Esophagus muscularis mucosa (tissue), 4 donors: Measurements from ENCODE around the gene DECR2. TPM values are rescaled to one million over a fixed set of nuclear protein-coding genes. Genes with fewer than 3 reads are reported as not detected.
A peak's percentile ranks its signal among the peaks of the same experiment; 100 is the strongest.
"Not testable (repeated sequence)": the region's sequence is repeated elsewhere in the genome, so short reads cannot be mapped to it uniquely, and the experiment has no call there.

Experiments
- DNase-seq: peaks from one replicate; pipeline ENCODE4 v3.0.0-alpha.2; 2017; ENCODE audit errors: extremely low spot score
- H3K27ac ChIP-seq, 4 donors: fragments of 200-600 bp; sonication (generic); replicated peaks in 1 of 4; 1 replicate in 3 of 4; 2 replicates in 1 of 4; pipeline ENCODE4 v1.5.1; 2016 to 2019; ENCODE audit warnings: mild to moderate bottlenecking in 1 of 4
- H3K27me3 ChIP-seq, 4 donors: fragments of 200-600 bp; sonication (generic); one replicate each; pipeline versions ENCODE4 v1.5.1 to v1.6.0; 2016 to 2019
- H3K36me3 ChIP-seq, 4 donors: fragments of 200-600 bp; sonication (generic); one replicate each; pipeline ENCODE4 v1.5.1; 2016 to 2019
- H3K4me1 ChIP-seq, 4 donors: fragments of 200-600 bp; sonication (generic); one replicate each; pipeline ENCODE4 v1.5.1; 2016 to 2019
- H3K4me3 ChIP-seq, 4 donors: fragments of 200-600 bp; sonication (generic); 1 replicate in 2 of 4; 2 replicates in 2 of 4; pipeline ENCODE4 v1.5.1; 2016 to 2019; ENCODE audit warnings: mild to moderate bottlenecking in 4 of 4, moderate library complexity in 1 of 4
- H3K9me3 ChIP-seq, 4 donors: fragments of 200-600 bp; sonication (generic); 1 replicate in 3 of 4; 2 replicates in 1 of 4; pipeline ENCODE4 v1.5.1; 2016 to 2019
- CTCF ChIP-seq, 3 experiments: fragments of 200-600 bp in 2 of 3; fragments of 450-650 bp in 1 of 3; sonication (generic) in 2 of 3; IDR thresholded peaks; one replicate each; pipeline ENCODE4 v1.5.1; 2017 to 2019; ENCODE audit warnings: antibody characterized with exemption in 3 of 3, mild to moderate bottlenecking in 2 of 3, moderate library complexity in 1 of 3
- EP300 ChIP-seq: sonication (generic); formaldehyde crosslinking; IDR thresholded peaks from one replicate; pipeline ENCODE4 v1.6.1; 2017; ENCODE audit warnings: antibody characterized with exemption
- POLR2A ChIP-seq: fragments of 450-650 bp; IDR thresholded peaks from one replicate; pipeline ENCODE4 v1.6.1; 2017; ENCODE audit warnings: antibody characterized with exemption, moderate library complexity, mild to moderate bottlenecking, low read depth
- POLR2AphosphoS5 ChIP-seq, 2 donors: sonication (generic); formaldehyde crosslinking; IDR thresholded peaks; one replicate each; pipeline ENCODE4 v1.6.1; 2017; ENCODE audit warnings: antibody characterized with exemption in 2 of 2
- WGBS: methylation state at CpG from one replicate; pipeline ENCODE4 v1.1.5; 2018; 5-methylcytosine and 5-hydroxymethylcytosine counted together
- intact Hi-C: fragments of 100-400 bp; cut with DNase I; formaldehyde crosslinking; loops from one replicate; pipeline ENCODE4 v1.15.1; 2023
- total RNA-seq, 4 donors: library from RNA; depleted of rRNA; stranded (reverse); fragments of >200 nt; gene quantifications; one replicate each; pipeline versions ENCODE4 v1.1.0 to v1.2.1, GENCODE V29; 2016

Gene DECR2
- total RNA-seq, 4 donors from 2014 or later, result 11.8 to 18.3 (median 17.4) TPM

GRCh38 chr16:414395-415169 is 12.9 kb downstream of the DECR2 start:
- no peaks in the 10 kb centered on the region for H3K27me3 ChIP-seq
- no peaks in the 10 kb centered on the region for H3K4me1 ChIP-seq
- TF ChIP-seq POLR2A, result no peak
- no peak for TF ChIP-seq EP300
- no peak for TF ChIP-seq CTCF (IDR thresholded peaks at IDR 0.05)
- TF ChIP-seq POLR2AphosphoS5 (IDR thresholded peaks at IDR 0.05), result no peak
- H3K36me3 ChIP-seq, result peaks cover 0 to 31% (median 25%) of the 10 kb centered on the region in 4 donors
- intact Hi-C loops, result no loop called here
- no peaks in the 10 kb centered on the region for H3K9me3 ChIP-seq
- H3K4me3 ChIP-seq, result no peak overlapping the region
- H3K27ac ChIP-seq, result no peak overlapping the region
- no peak for DNase-seq
- 76% methylated on average over 19 of the region's 21 CpGs for WGBS

- H3K27ac ChIP-seq, H3K4me1 ChIP-seq, H3K9me3 ChIP-seq, H3K4me3 ChIP-seq, intact Hi-C loops, H3K27me3 ChIP-seq, DNase-seq: not testable (repeated sequence)
- 100% methylated on average over 3 of the region's 3 CpGs for WGBS
- H3K36me3 ChIP-seq, result peaks cover 0 to 25% (median 21%) of the 10 kb centered on the region in 4 donors
These were observed 13.4 kb downstream of the DECR2 start for GRCh38 chr16:415170-415498.

GRCh38 chr16:422179-422578 is 20.5 kb downstream of the DECR2 start:
- not testable (repeated sequence) for H3K4me3 ChIP-seq, DNase-seq, H3K9me3 ChIP-seq, H3K36me3 ChIP-seq, H3K27ac ChIP-seq, H3K27me3 ChIP-seq
- peaks cover 14 to 35% (median 34%) of the 10 kb centered on the region in 4 donors for H3K4me1 ChIP-seq
- intact Hi-C loops, result loop anchor here (10.0 kb wide), 1 partner anchor 103 kb away; the partner anchor contains the start of gene CAPN15
- WGBS, result 92% methylated on average over 13 of the region's 13 CpGs

DNA sequence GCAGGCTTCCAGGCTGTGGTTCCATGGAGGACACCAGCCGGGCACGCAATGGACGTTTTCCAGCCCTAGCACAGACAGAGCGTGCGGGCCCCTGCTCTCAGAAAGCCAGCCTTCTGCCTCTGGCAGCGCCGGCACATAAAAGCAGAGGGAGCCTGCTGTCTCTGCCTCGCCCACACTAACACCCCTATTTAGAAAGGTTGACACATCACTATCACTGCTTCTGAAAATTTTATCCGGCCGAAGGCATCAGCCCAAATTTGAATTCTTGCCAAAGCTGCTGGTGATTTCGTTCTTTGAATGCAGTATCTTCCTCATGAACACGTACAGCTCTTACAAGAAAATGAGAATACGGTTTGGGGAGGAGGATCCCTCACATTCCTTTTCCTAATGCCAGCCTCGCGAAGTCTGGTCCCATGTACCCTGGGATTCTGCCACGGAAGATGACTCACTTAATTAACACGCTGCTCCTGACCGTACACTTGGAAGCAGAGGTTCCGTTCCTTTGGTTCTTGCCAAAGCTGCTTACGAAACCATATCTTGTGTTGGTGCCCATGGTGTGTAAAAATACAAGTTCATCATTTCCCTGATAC is 22.4 kb downstream of the DECR2 start:
- Histone ChIP-seq H3K36me3 (peaks cover 0 to 2% (median 0%) of the 10 kb centered on the region in 4 donors), H3K27ac (peak overlapping the region; percentile 91 to 97 (median 94)), H3K27me3 (no peaks in the 10 kb centered on the region), H3K4me1 (peaks cover 26 to 54% (median 53%) of the 10 kb centered on the region in 4 donors), H3K9me3 (no peaks in the 10 kb centered on the region), H3K4me3 (peak overlapping the region; percentile 80 to 87 (median 82))
- intact Hi-C loops, result loop anchor here (10.0 kb wide), 1 partner anchor 101 kb away; the partner anchor contains the start of gene CAPN15
- TF ChIP-seq EP300 (no peak), POLR2AphosphoS5 (IDR thresholded peaks at IDR 0.05) (peak; percentile 87 to 92), POLR2A (peak; percentile 61)
- WGBS, result 28% methylated on average over 20 of the region's 20 CpGs
- DNase-seq, result peak; percentile 94

GRCh38 chr16:424623-425081 is 23.0 kb downstream of the DECR2 start:
- intact Hi-C loops, result loop anchor here (10.0 kb wide), 1 partner anchor 100 kb away; the partner anchor contains the start of gene CAPN15

GRCh38 chr16:425082-425718 is 23.5 kb downstream of the DECR2 start, which contains the start of gene RAB11FIP3:
TSS of gene RAB11FIP3 (plus strand) at chr16:425649. CDS start at chr16:426007, 358 bp downstream.
- intact Hi-C loops, result loop anchor here (10.0 kb wide), 1 partner anchor 100 kb away; the partner anchor contains the start of gene CAPN15
- Histone ChIP-seq H3K4me1 (peaks cover 26 to 64% (median 61%) of the 10 kb centered on the region in 4 donors), H3K27me3 (no peaks in the 10 kb centered on the region), H3K27ac (peak within 1 kb of the TSS; percentile 91 to 97 (median 94)), H3K9me3 (no peaks in the 10 kb centered on the region), H3K36me3 (peaks cover 0 to 4% (median 0%) of the 10 kb centered on the region in 4 donors), H3K4me3 (peak within 1 kb of the TSS; percentile 80 to 87 (median 82))
- DNase-seq, result peak; percentile 94
- peak; percentile 83 for TF ChIP-seq POLR2A
- TF ChIP-seq CTCF (IDR thresholded peaks at IDR 0.05), result peak in 2 of 3 experiments; percentile 17 to 18
- TF ChIP-seq EP300, result no peak
- peak; percentile 90 to 96 for TF ChIP-seq POLR2AphosphoS5 (IDR thresholded peaks at IDR 0.05)
- 0% methylated on average over 2 of the region's 77 CpGs for WGBS

More at GRCh38 chr16:424623-425081, 23.0 kb downstream of the DECR2 start:
- Histone ChIP-seq H3K36me3 (peaks cover 0 to 4% (median 0%) of the 10 kb centered on the region in 4 donors), H3K9me3 (no peaks in the 10 kb centered on the region), H3K27ac (peak overlapping the region; percentile 91 to 97 (median 94)), H3K27me3 (no peaks in the 10 kb centered on the region), H3K4me3 (peak overlapping the region; percentile 80 to 87 (median 82)), H3K4me1 (peaks cover 26 to 59% (median 57%) of the 10 kb centered on the region in 4 donors)
- TF ChIP-seq POLR2A (peak; percentile 39), POLR2AphosphoS5 (IDR thresholded peaks at IDR 0.05) (no peak), EP300 (peak; percentile 27)
- WGBS, result 12% methylated on average over 19 of the region's 31 CpGs
- DNase-seq, result no peak
